DMS153 treated with DMSO at 0.1 percent for 48 hours (cell line): Measurements from ENCODE around the gene GPR34.

Experiments
- DNase-seq: peaks from one replicate; lab custom pipeline; 2025; ENCODE audit not compliant: unreplicated experiment; lab: John Stamatoyannopoulos, UW

The GPR34 gene

DNA sequence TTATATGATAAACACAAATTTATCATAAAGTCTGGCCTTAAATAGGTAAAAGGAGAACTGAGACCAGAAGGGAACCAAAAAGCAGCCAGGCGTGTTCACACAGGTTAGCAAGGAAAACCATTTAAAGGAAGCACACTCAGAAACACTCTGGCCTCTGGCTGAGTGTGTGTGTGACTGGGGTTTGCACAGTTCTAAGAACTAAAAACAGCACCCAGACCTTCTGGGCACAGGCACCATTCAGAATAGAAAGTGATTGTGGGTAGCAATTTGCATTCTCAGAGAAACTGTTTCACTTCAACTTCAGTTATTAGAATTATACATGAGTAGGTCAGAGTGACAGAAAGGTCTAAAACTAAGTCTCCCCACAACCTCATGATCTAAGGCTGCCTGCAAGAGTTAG is 45.2 kb downstream of the GPR34 start:
- DNase-seq = no peak

GRCh38 chrX:41734530-41734929 is 45.8 kb downstream of the GPR34 start:
- no peak for DNase-seq

DNA sequence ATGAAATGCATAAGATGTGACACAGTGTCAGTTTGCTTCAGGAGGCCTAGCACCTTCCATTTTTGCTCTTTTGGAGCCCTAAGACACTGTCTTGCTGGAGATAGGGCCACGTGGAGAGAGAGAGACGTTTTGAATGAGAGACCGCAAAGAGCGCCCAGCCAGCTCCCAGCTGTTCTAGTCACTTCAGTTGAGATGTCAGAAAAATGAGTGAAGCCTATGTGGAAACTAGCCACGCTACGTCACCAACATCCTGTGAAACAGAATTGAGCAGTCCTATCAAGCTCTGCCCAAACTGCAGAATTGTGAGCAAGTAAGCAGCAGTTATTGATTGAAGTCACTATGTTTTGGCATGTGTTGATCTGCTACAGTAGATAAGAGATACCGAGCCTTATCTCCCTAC is 48.3 kb downstream of the GPR34 start:
- no peak for DNase-seq

- DNase-seq = no peak
These were observed 51.1 kb downstream of the GPR34 start for GRCh38 chrX:41739871-41740270.
